B cell (primary cell): ENCODE data around the gene NXF2B.
"Not testable (repeated sequence)": the region's sequence is repeated elsewhere in the genome, so short reads cannot be mapped to it uniquely, and the experiment has no call there.

Experiments
- EZH2 ChIP-seq: IDR thresholded peaks from 2 replicates; pipeline ENCODE4 v1.6.1; 2012; ENCODE audit warnings: borderline replicate concordance, low read depth, mild to moderate bottlenecking, moderate library complexity, low read length; ENCODE audit not compliant: insufficient read depth, poor library complexity, severe bottlenecking
- TF ChIP-seq, protein P1 (sequence below): fragments of 200-600 bp; IDR thresholded peaks from one replicate; pipeline ENCODE4 v1.8.0; 2022; ENCODE audit warnings: antibody characterized with exemption, mild to moderate bottlenecking

- TF ChIP-seq, protein P1, sequence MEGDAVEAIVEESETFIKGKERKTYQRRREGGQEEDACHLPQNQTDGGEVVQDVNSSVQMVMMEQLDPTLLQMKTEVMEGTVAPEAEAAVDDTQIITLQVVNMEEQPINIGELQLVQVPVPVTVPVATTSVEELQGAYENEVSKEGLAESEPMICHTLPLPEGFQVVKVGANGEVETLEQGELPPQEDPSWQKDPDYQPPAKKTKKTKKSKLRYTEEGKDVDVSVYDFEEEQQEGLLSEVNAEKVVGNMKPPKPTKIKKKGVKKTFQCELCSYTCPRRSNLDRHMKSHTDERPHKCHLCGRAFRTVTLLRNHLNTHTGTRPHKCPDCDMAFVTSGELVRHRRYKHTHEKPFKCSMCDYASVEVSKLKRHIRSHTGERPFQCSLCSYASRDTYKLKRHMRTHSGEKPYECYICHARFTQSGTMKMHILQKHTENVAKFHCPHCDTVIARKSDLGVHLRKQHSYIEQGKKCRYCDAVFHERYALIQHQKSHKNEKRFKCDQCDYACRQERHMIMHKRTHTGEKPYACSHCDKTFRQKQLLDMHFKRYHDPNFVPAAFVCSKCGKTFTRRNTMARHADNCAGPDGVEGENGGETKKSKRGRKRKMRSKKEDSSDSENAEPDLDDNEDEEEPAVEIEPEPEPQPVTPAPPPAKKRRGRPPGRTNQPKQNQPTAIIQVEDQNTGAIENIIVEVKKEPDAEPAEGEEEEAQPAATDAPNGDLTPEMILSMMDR: not testable (repeated sequence)
- TF ChIP-seq EZH2: not testable (repeated sequence)
Observed at GRCh38 chrX:102458615-102459014, 18.8 kb upstream of the NXF2B start.
